CD14-positive monocyte (primary cell): Measurements from ENCODE around the gene KMT2C. TPM values are rescaled to one million over a fixed set of nuclear protein-coding genes. Genes with fewer than 3 reads are reported as not detected.

ENCODE experiments used
- DNase-seq, 3 donors: peaks; one replicate each; pipeline ENCODE4 v3.0.0-alpha.2; 2011 to 2022
- H2AFZ ChIP-seq: 2 replicates; pipeline ENCODE4 v1.6.0; 2012; ENCODE audit warnings: mild to moderate bottlenecking, low read depth, low read length, inconsistent platforms; ENCODE audit not compliant: insufficient read depth, poor library complexity, severe bottlenecking
- H3K27ac ChIP-seq, 2 donors: 1 replicate in 1 of 2; 2 replicates in 1 of 2; pipeline ENCODE4 v1.5.1; 2012 to 2013; ENCODE audit warnings: low read length in 2 of 2, control low read depth in 1 of 2, inconsistent platforms in 1 of 2, low read depth in 1 of 2, mild to moderate bottlenecking in 1 of 2
- H3K27me3 ChIP-seq, 2 donors: one replicate each; pipeline versions ENCODE4 v1.6.0 to v1.6.1; 2011 to 2013; ENCODE audit warnings: low read length in 2 of 2; ENCODE audit not compliant: control insufficient read depth in 2 of 2, insufficient read depth in 2 of 2
- H3K36me3 ChIP-seq, 2 donors: replicated peaks in 1 of 2; 1 replicate in 1 of 2; 2 replicates in 1 of 2; pipeline versions ENCODE4 v1.5.1 to v1.6.1; 2012 to 2013; ENCODE audit warnings: low read length in 2 of 2, control low read depth in 1 of 2, inconsistent platforms in 1 of 2, mild to moderate bottlenecking in 1 of 2; ENCODE audit not compliant: insufficient read depth in 2 of 2, control insufficient read depth in 1 of 2
- H3K4me1 ChIP-seq, 2 donors: 1 replicate in 1 of 2; 2 replicates in 1 of 2; pipeline versions ENCODE4 v1.5.1 to v1.6.1; 2012 to 2013; ENCODE audit warnings: low read length in 2 of 2, control low read depth in 1 of 2, inconsistent platforms in 1 of 2, mild to moderate bottlenecking in 1 of 2, moderate library complexity in 1 of 2; ENCODE audit not compliant: insufficient read depth in 2 of 2, control insufficient read depth in 1 of 2
- H3K4me2 ChIP-seq: replicated peaks from 2 replicates; pipeline ENCODE3; 2012; ENCODE audit warnings: low read length, moderate library complexity, mild to moderate bottlenecking; ENCODE audit not compliant: poor library complexity, severe bottlenecking; ENCODE audit errors: extremely low read depth
- H3K4me3 ChIP-seq, 3 experiments: fragments of 200-600 bp in 1 of 3; sonication (generic) in 1 of 3; replicated peaks in 1 of 3; 1 replicate in 2 of 3; 2 replicates in 1 of 3; pipeline ENCODE4 v1.5.1; 2011 to 2013; ENCODE audit warnings: low read length in 3 of 3, mild to moderate bottlenecking in 3 of 3, control low read depth in 2 of 3, low read depth in 2 of 3, inconsistent platforms in 1 of 3, moderate library complexity in 1 of 3
- H3K79me2 ChIP-seq: 2 replicates; pipeline ENCODE4 v1.6.0; 2012; ENCODE audit warnings: mild to moderate bottlenecking, control low read depth, inconsistent platforms, low read length, moderate library complexity; ENCODE audit not compliant: insufficient read depth
- H3K9ac ChIP-seq: 2 replicates; pipeline ENCODE4 v1.6.0; 2017; ENCODE audit warnings: low read length, mild to moderate bottlenecking; ENCODE audit not compliant: insufficient read depth, poor library complexity, severe bottlenecking
- H3K9me3 ChIP-seq, 2 donors: replicated peaks in 1 of 2; 1 replicate in 1 of 2; 2 replicates in 1 of 2; pipeline versions ENCODE4 v1.5.1 to v1.6.1; 2012 to 2013; ENCODE audit warnings: low read length in 2 of 2, control low read depth in 1 of 2; ENCODE audit not compliant: control insufficient read depth in 1 of 2, insufficient read depth in 1 of 2
- H4K20me1 ChIP-seq: 2 replicates; pipeline ENCODE4 v1.6.0; 2012; ENCODE audit warnings: mild to moderate bottlenecking, low read length, control low read depth, moderate library complexity; ENCODE audit not compliant: insufficient read depth
- H3K27ac Mint-ChIP-seq, 7 donors: one replicate each; pipeline ENCODE4 v1.8.0; 2020; ENCODE audit warnings: mild to moderate bottlenecking in 7 of 7, mixed read lengths in 7 of 7, moderate library complexity in 6 of 7, inconsistent platforms in 2 of 7
- H3K27me3 Mint-ChIP-seq, 3 donors: one replicate each; pipeline ENCODE4 v1.8.0; 2021 to 2022; ENCODE audit warnings: low read depth in 3 of 3, mild to moderate bottlenecking in 3 of 3, mixed read lengths in 3 of 3, moderate library complexity in 3 of 3, inconsistent platforms in 1 of 3
- H3K36me3 Mint-ChIP-seq, 2 donors: one replicate each; pipeline ENCODE4 v1.8.0; 2020; ENCODE audit warnings: mixed read lengths in 2 of 2, inconsistent platforms in 1 of 2, mild to moderate bottlenecking in 1 of 2
- H3K4me1 Mint-ChIP-seq: one replicate; pipeline ENCODE4 v1.8.0; 2020; ENCODE audit warnings: mild to moderate bottlenecking, mixed read lengths
- H3K4me3 Mint-ChIP-seq, 2 donors: one replicate each; pipeline ENCODE4 v1.8.0; 2020; ENCODE audit warnings: mild to moderate bottlenecking in 2 of 2, mixed read lengths in 2 of 2, moderate library complexity in 1 of 2
- H3K9me3 Mint-ChIP-seq, 7 donors: one replicate each; pipeline ENCODE4 v1.8.0; 2020 to 2022; ENCODE audit warnings: mixed read lengths in 7 of 7, mild to moderate bottlenecking in 6 of 7, moderate library complexity in 6 of 7, inconsistent platforms in 2 of 7
- WGBS: methylation state at CpG from one replicate; pipeline ENCODE4 v1.1.5; 2013; ENCODE audit warnings: missing lambda C conversion rate; ENCODE audit not compliant: insufficient coverage; 5-methylcytosine and 5-hydroxymethylcytosine counted together
- intact Hi-C, 2 donors: fragments of 100-400 bp; cut with micrococcal nuclease; formaldehyde crosslinking; loops; one replicate each; pipeline versions ENCODE4 v1.15.0 to v1.15.1; 2023
- polyA plus RNA-seq, 3 donors: library from polyadenylated mRNA; depleted of rRNA in 1 of 3; unstranded in 2 of 3; stranded (reverse) in 1 of 3; fragments of 300-500 nt in 2 of 3; fragments of >200 nt in 1 of 3; fragmentation: Illumina TruSeq in 2 of 3; gene quantifications; 1 replicate in 2 of 3; 2 replicates in 1 of 3; pipeline ENCODE4 v1.2.3, GENCODE V29; 2012 to 2021
- TF ChIP-seq, protein P1 (sequence below): fragments of 200-600 bp; IDR thresholded peaks from one replicate; pipeline ENCODE4 v1.8.0; 2022; ENCODE audit warnings: antibody characterized with exemption, mild to moderate bottlenecking

Gene KMT2C
- polyA plus RNA-seq, 3 donors = 4.5 to 26.1 (median 7.3) TPM

DNA sequence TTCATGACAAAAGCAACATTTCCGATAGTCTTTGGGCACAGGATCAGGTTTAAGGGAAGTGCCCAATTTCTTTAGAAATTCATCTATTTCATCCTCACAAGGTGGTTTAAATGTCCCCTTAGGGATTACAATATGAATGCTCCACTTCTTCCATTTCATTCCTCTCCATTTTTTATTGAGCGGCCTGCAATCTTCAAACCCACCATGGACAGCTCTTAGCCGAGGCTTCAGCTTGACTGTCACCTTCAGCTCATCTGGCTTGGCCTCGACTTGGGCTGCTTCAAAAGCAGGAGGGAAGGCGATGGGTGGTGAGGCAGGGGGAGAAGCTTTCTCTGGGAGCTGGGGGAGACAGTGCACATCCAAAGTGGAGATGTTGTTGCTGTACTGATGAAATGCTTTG, 287.1 kb downstream of the KMT2C start:
- peaks cover 62% of the 10 kb centered on the region for H4K20me1 ChIP-seq
- Mint-ChIP-seq H3K9me3 (no peaks in the 10 kb centered on the region), H3K4me3 (no peak overlapping the region), H3K27ac (no peak overlapping the region), H3K27me3 (peaks cover 0 to 2% (median 0%) of the 10 kb centered on the region in 3 donors), H3K36me3 (peaks cover 86 to 98% of the 10 kb centered on the region in 2 donors), H3K4me1 (no peaks in the 10 kb centered on the region)
- H3K4me3 ChIP-seq = no peak overlapping the region
- no peaks in the 10 kb centered on the region for H3K27me3 ChIP-seq
- no peak overlapping the region for H3K4me2 ChIP-seq
- peak overlapping the region in 1 of 2 donors; percentile 23 for H3K27ac ChIP-seq
- no peaks in the 10 kb centered on the region for H3K9me3 ChIP-seq
- TF ChIP-seq, protein P1, sequence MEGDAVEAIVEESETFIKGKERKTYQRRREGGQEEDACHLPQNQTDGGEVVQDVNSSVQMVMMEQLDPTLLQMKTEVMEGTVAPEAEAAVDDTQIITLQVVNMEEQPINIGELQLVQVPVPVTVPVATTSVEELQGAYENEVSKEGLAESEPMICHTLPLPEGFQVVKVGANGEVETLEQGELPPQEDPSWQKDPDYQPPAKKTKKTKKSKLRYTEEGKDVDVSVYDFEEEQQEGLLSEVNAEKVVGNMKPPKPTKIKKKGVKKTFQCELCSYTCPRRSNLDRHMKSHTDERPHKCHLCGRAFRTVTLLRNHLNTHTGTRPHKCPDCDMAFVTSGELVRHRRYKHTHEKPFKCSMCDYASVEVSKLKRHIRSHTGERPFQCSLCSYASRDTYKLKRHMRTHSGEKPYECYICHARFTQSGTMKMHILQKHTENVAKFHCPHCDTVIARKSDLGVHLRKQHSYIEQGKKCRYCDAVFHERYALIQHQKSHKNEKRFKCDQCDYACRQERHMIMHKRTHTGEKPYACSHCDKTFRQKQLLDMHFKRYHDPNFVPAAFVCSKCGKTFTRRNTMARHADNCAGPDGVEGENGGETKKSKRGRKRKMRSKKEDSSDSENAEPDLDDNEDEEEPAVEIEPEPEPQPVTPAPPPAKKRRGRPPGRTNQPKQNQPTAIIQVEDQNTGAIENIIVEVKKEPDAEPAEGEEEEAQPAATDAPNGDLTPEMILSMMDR = no peak
- no peaks in the 10 kb centered on the region for H3K4me1 ChIP-seq
- intact Hi-C loops = no loop called here
- H3K79me2 ChIP-seq = no peaks in the 10 kb centered on the region
- no peak for DNase-seq
- H3K36me3 ChIP-seq = peaks cover 100% of the 10 kb centered on the region in 2 donors
- WGBS = 100% methylated on average over 4 of the region's 5 CpGs
- H2AFZ ChIP-seq = no peak overlapping the region
- H3K9ac ChIP-seq = no peak overlapping the region

DNA sequence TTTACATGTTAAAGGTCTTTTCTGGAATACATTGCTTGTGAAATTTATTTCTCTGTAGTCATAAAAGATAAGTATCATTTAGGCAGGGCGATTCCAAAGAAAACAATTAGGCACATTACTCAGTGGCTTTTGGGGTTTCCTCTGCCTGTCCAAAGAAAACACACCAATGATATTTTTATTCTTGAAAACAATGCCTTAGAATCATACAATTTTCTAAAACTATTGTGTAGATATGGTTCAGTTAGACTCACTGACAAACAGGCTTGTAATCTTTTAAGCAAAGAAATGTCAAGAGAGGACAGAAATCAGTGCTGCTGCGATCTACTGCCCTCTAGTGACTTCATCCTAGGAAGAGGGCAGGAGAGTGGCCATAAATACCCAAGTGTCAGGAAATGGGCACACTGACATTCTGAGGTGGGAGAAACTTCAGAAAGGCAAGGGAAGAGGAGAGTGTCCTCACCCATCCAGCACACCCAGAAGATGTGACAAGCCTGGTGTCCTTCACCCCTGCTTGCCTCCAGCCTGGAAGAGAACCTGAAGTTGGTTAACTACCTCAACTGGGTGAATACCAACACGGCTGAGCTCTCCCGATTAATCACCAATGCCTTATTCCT, 289.8 kb downstream of the KMT2C start:
- Histone ChIP-seq H4K20me1 (peaks cover 67% of the 10 kb centered on the region), H3K79me2 (no peaks in the 10 kb centered on the region), H3K4me1 (no peaks in the 10 kb centered on the region), H3K4me2 (no peak overlapping the region), H3K9me3 (no peaks in the 10 kb centered on the region), H3K4me3 (no peak overlapping the region), H3K27me3 (no peaks in the 10 kb centered on the region), H3K27ac (peak overlapping the region in 1 of 2 donors; percentile 1), H3K9ac (no peak overlapping the region), H2AFZ (no peak overlapping the region), H3K36me3 (peaks cover 95 to 100% of the 10 kb centered on the region in 2 donors)
- Mint-ChIP-seq H3K4me1 (no peaks in the 10 kb centered on the region), H3K36me3 (peaks cover 90 to 100% of the 10 kb centered on the region in 2 donors), H3K4me3 (no peak overlapping the region), H3K9me3 (peaks cover 0 to 2% (median 0%) of the 10 kb centered on the region in 7 donors), H3K27ac (no peak overlapping the region), H3K27me3 (peaks cover 0 to 2% (median 0%) of the 10 kb centered on the region in 3 donors)
- no peak for DNase-seq
- 79% methylated on average over 3 of the region's 4 CpGs for WGBS
- TF ChIP-seq, protein P1 = peak; percentile 51
- intact Hi-C loops = no loop called here
